Panc1 (cell line): ENCODE data around the gene ATP6V0A4.

ENCODE experiments used
- POLR2AphosphoS5 ChIP-seq: IDR thresholded peaks from 2 replicates; pipeline ENCODE4 v1.6.1; 2012; ENCODE audit warnings: mild to moderate bottlenecking, low read depth, low read length, moderate library complexity
- REST ChIP-seq, 2 experiments: IDR thresholded peaks; 2 replicates each; pipeline ENCODE4 v1.6.1; 2011 to 2012; ENCODE audit warnings: low read depth in 2 of 2, control low read depth in 1 of 2, low read length in 1 of 2, mild to moderate bottlenecking in 1 of 2, moderate library complexity in 1 of 2; ENCODE audit not compliant: insufficient read depth in 1 of 2
- TF ChIP-seq, protein P1 (sequence below): fragments of 450-650 bp; IDR thresholded peaks from 2 replicates; pipeline ENCODE4 v1.5.1; 2017; ENCODE audit warnings: mild to moderate bottlenecking

DNA sequence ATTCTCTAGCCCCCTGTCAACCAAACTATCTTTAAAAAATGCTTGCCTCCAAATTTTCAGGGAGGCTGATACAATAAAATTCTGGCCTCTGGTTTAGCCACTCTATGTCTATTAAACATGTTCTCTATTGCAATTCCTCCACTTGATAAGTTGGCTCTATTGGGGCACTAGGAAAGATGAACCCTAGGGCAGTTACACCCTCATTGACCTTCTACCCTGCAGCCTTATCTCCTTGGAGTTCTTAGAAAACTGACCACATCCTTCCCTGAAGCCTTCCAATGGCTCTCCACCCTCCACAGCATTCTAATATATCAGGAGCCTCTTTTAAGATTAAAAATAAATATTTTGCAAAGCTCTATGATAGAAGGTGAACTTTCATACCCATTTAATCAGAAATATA lies 127.4 kb downstream of the ATP6V0A4 start:
- TF ChIP-seq, protein P1, sequence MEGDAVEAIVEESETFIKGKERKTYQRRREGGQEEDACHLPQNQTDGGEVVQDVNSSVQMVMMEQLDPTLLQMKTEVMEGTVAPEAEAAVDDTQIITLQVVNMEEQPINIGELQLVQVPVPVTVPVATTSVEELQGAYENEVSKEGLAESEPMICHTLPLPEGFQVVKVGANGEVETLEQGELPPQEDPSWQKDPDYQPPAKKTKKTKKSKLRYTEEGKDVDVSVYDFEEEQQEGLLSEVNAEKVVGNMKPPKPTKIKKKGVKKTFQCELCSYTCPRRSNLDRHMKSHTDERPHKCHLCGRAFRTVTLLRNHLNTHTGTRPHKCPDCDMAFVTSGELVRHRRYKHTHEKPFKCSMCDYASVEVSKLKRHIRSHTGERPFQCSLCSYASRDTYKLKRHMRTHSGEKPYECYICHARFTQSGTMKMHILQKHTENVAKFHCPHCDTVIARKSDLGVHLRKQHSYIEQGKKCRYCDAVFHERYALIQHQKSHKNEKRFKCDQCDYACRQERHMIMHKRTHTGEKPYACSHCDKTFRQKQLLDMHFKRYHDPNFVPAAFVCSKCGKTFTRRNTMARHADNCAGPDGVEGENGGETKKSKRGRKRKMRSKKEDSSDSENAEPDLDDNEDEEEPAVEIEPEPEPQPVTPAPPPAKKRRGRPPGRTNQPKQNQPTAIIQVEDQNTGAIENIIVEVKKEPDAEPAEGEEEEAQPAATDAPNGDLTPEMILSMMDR: no peak
- no peak for TF ChIP-seq POLR2AphosphoS5
- TF ChIP-seq REST (IDR thresholded peaks at IDR 0.05; ENCODE audit: insufficient read depth in 1 of 2, low read depth in 2 of 2, low read length in 1 of 2): no peak
